ENCODE data around the gene STAG2.

The STAG2 gene

GRCh38 chrX:123971982-123972381, 10.5 kb downstream of the STAG2 start:
- peak; percentile 62 for DNase-seq (ENCODE audit: low read depth)
- H3K4me3 ChIP-seq (replicated peaks; ENCODE audit: low read depth, low read length) = no peak overlapping the region
- no peak for TF ChIP-seq CTCF (IDR thresholded peaks at IDR 0.05; ENCODE audit: low read length, missing control alignments)

- no peak for DNase-seq (ENCODE audit: low read depth)
- no peak overlapping the region for H3K4me3 ChIP-seq (replicated peaks; ENCODE audit: low read depth, low read length)
- no peak for TF ChIP-seq CTCF (IDR thresholded peaks at IDR 0.05; ENCODE audit: low read length, missing control alignments)
These were observed 12.4 kb downstream of the STAG2 start for GRCh38 chrX:123973921-123974320.

- no peak overlapping the region for H3K4me3 ChIP-seq (replicated peaks; ENCODE audit: low read depth, low read length)
- TF ChIP-seq CTCF (IDR thresholded peaks at IDR 0.05; ENCODE audit: low read length, missing control alignments) = no peak
- DNase-seq (ENCODE audit: low read depth) = peak; percentile 39
These were observed 13.7 kb downstream of the STAG2 start for GRCh38 chrX:123975180-123975579.

- H3K4me3 ChIP-seq (replicated peaks; ENCODE audit: low read depth, low read length) = no peak overlapping the region
- peak; percentile 62 for DNase-seq (ENCODE audit: low read depth)
- peak; percentile 31 for TF ChIP-seq CTCF (IDR thresholded peaks at IDR 0.05; ENCODE audit: low read length, missing control alignments)
These were observed 15.3 kb downstream of the STAG2 start for GRCh38 chrX:123976706-123977316.

GRCh38 chrX:123983240-123983639, 21.7 kb downstream of the STAG2 start:
- no peak for DNase-seq (ENCODE audit: low read depth)
- no peak overlapping the region for H3K4me3 ChIP-seq (replicated peaks; ENCODE audit: low read depth, low read length)
- no peak for TF ChIP-seq CTCF (IDR thresholded peaks at IDR 0.05; ENCODE audit: low read length, missing control alignments)

GRCh38 chrX:123986377-123986776, 24.9 kb downstream of the STAG2 start:
- TF ChIP-seq CTCF (IDR thresholded peaks at IDR 0.05; ENCODE audit: low read length, missing control alignments) = no peak
- H3K4me3 ChIP-seq (replicated peaks; ENCODE audit: low read depth, low read length) = no peak overlapping the region
- DNase-seq (ENCODE audit: low read depth) = no peak

- no peak for TF ChIP-seq CTCF (IDR thresholded peaks at IDR 0.05; ENCODE audit: low read length, missing control alignments)
- H3K4me3 ChIP-seq (replicated peaks; ENCODE audit: low read depth, low read length) = no peak overlapping the region
- no peak for DNase-seq (ENCODE audit: low read depth)
These were observed 27.1 kb downstream of the STAG2 start for GRCh38 chrX:123988423-123989111.

Data from fibroblast of pulmonary artery (primary cell).